ENCODE measurements around the gene STRADB. TPM values are rescaled to one million over a fixed set of nuclear protein-coding genes. Genes with fewer than 3 reads are reported as not detected.
"Not testable (repeated sequence)": the region's sequence is repeated elsewhere in the genome, so short reads cannot be mapped to it uniquely, and the experiment has no call there.

Gene STRADB
- total RNA-seq, 1 experiment from 2014 or later = 40.5 TPM

DNA sequence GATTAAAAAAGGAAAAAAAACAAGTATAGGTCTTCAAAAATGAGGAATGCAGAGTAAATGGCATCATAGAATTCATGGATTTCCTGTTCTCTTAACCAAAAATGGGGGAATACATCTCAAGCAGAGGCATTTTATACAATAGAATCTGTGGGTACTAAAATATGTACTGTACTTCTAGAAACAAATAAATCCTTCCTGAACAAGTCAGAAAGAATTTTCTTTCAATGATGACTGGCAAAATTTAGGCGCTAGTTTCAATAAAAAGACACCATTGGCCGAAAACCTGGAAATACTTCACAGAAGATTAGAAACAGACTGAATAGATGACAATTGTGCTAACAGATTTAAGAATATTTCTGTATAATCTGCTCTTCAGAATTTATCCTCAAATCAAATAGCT is 15.4 kb upstream of the STRADB start:
- Histone ChIP-seq H3K79me1 (ENCODE audit: insufficient read depth, low read depth, low read length, poor library complexity, severe bottlenecking) (no peaks in the 10 kb centered on the region), H4K20me1 (ENCODE audit: control insufficient read depth, insufficient read depth, insufficient read length) (no peaks in the 10 kb centered on the region), H3K18ac (ENCODE audit: insufficient read length, low read depth, low read length) (no peak overlapping the region), H3K27ac (ENCODE audit: insufficient read length, low read depth, low read length) (no peak overlapping the region), H3K4me2 (ENCODE audit: insufficient read depth, insufficient read length, low read length) (no peak overlapping the region), H2BK5ac (ENCODE audit: insufficient read length, low read length) (no peak overlapping the region), H4K91ac (ENCODE audit: insufficient read length, low read depth, low read length) (no peak overlapping the region), H2BK12ac (ENCODE audit: insufficient read length, low read depth, low read length) (no peak overlapping the region), H3K27me3 (ENCODE audit: insufficient read depth, low read length) (no peaks in the 10 kb centered on the region), H4K5ac (ENCODE audit: insufficient read length, low read depth, low read length) (no peak overlapping the region), H3K4ac (ENCODE audit: low read depth, low read length) (no peak overlapping the region), H3K9me3 (ENCODE audit: control insufficient read depth, low read depth, low read length) (peaks cover 5% of the 10 kb centered on the region), H3K4me1 (ENCODE audit: insufficient read depth, low read length) (peaks cover 2% of the 10 kb centered on the region; the same call in 1 of the 2 replicates), H2AK5ac (ENCODE audit: insufficient read length, low read length) (no peak overlapping the region), H3K23me2 (ENCODE audit: insufficient read length, low read depth, low read length, poor library complexity, severe bottlenecking) (no peaks in the 10 kb centered on the region), H4K8ac (replicated peaks; ENCODE audit: insufficient read length, low read depth, low read length) (no peak overlapping the region), H2BK15ac (ENCODE audit: low read depth, low read length) (no peak overlapping the region), H2AFZ (ENCODE audit: low read length) (no peak overlapping the region), H3K79me2 (ENCODE audit: insufficient read depth, low read length) (no peaks in the 10 kb centered on the region), H3K56ac (ENCODE audit: insufficient read length, low read depth, low read length) (no peak overlapping the region), H3K23ac (ENCODE audit: insufficient read length, low read depth, low read length) (no peak overlapping the region), H3K9ac (ENCODE audit: extremely low read depth, insufficient read length, low read length) (no peak overlapping the region), H2BK120ac (ENCODE audit: low read depth, low read length, poor library complexity, severe bottlenecking) (no peak overlapping the region), H2BK20ac (ENCODE audit: low read depth, low read length, poor library complexity, severe bottlenecking) (no peak overlapping the region), H3K14ac (ENCODE audit: insufficient read depth, low read length) (no peak overlapping the region), H3T11ph (ENCODE audit: low read length) (no peak overlapping the region)
- TF ChIP-seq, protein P1, sequence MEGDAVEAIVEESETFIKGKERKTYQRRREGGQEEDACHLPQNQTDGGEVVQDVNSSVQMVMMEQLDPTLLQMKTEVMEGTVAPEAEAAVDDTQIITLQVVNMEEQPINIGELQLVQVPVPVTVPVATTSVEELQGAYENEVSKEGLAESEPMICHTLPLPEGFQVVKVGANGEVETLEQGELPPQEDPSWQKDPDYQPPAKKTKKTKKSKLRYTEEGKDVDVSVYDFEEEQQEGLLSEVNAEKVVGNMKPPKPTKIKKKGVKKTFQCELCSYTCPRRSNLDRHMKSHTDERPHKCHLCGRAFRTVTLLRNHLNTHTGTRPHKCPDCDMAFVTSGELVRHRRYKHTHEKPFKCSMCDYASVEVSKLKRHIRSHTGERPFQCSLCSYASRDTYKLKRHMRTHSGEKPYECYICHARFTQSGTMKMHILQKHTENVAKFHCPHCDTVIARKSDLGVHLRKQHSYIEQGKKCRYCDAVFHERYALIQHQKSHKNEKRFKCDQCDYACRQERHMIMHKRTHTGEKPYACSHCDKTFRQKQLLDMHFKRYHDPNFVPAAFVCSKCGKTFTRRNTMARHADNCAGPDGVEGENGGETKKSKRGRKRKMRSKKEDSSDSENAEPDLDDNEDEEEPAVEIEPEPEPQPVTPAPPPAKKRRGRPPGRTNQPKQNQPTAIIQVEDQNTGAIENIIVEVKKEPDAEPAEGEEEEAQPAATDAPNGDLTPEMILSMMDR (conservative IDR thresholded peaks at IDR 0.05) = no peak
- H3K4me1 Mint-ChIP-seq = peaks cover 6 to 16% of the 10 kb centered on the region in 2 experiments
- peaks cover 4 to 6% (median 5%) of the 10 kb centered on the region in 3 experiments for H3K36me3 Mint-ChIP-seq (ENCODE audit: insufficient read depth in 1 of 3, low read depth in 3 of 3)
- WGBS (ENCODE audit: extremely low coverage, insufficient read length, low lambda C conversion rate) = no CpG with 5 or more reads among the region's 2 CpGs
- no peak for DNase-seq
- H3K27ac Mint-ChIP-seq = no peak overlapping the region
- no peak overlapping the region for H3K4me3 Mint-ChIP-seq
- peaks cover 4% of the 10 kb centered on the region in 2 experiments for H3K9me3 Mint-ChIP-seq
- no peaks in the 10 kb centered on the region for H3K27me3 Mint-ChIP-seq (ENCODE audit: low read depth)

DNA sequence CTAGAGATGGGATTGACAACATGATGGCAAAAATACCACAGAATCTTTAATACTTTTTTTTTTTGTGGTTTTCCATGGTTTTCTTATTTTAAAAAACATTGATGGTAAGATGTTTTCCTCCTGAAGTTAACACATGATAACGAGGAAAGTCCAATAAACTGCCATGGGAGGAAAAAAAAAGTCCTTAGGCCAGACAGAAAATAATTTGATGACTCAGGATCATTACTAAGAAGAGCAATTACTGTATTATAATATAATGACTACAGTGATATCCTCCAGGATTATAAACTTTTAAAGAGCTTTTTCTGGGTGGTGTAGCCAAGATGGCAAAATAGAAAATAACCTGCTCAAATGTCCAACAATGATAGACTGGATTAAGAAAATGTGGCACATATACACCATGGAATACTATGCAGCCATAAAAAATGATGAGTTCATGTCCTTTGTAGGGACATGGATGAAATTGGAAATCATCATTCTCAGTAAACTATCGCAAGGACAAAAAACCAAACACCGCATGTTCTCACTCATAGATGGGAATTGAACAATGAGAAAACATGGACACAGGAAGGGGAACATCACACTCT is 12.1 kb upstream of the STRADB start:
- not testable (repeated sequence) for H2AFZ ChIP-seq (ENCODE audit: low read length); H3K27ac ChIP-seq (ENCODE audit: insufficient read length, low read depth, low read length); H3K9me3 ChIP-seq (ENCODE audit: control insufficient read depth, low read depth, low read length); H3K9ac ChIP-seq (ENCODE audit: extremely low read depth, insufficient read length, low read length); H3K4me1 ChIP-seq (ENCODE audit: insufficient read depth, low read length); H3K23ac ChIP-seq (ENCODE audit: insufficient read length, low read depth, low read length); H3K79me1 ChIP-seq (ENCODE audit: insufficient read depth, low read depth, low read length, poor library complexity, severe bottlenecking); H3K4ac ChIP-seq (ENCODE audit: low read depth, low read length); DNase-seq; H4K91ac ChIP-seq (ENCODE audit: insufficient read length, low read depth, low read length); H3K4me2 ChIP-seq (ENCODE audit: insufficient read depth, insufficient read length, low read length); H2AK5ac ChIP-seq (ENCODE audit: insufficient read length, low read length); H3K14ac ChIP-seq (ENCODE audit: insufficient read depth, low read length); H3K79me2 ChIP-seq (ENCODE audit: insufficient read depth, low read length); H3K9me3 Mint-ChIP-seq; H3K56ac ChIP-seq (ENCODE audit: insufficient read length, low read depth, low read length); H3K4me3 Mint-ChIP-seq; H4K8ac ChIP-seq (replicated peaks; ENCODE audit: insufficient read length, low read depth, low read length); H2BK15ac ChIP-seq (ENCODE audit: low read depth, low read length); H2BK12ac ChIP-seq (ENCODE audit: insufficient read length, low read depth, low read length); H3K18ac ChIP-seq (ENCODE audit: insufficient read length, low read depth, low read length); H3K27ac Mint-ChIP-seq; H3K36me3 Mint-ChIP-seq (ENCODE audit: insufficient read depth in 1 of 3, low read depth in 3 of 3); H3T11ph ChIP-seq (ENCODE audit: low read length); H4K20me1 ChIP-seq (ENCODE audit: control insufficient read depth, insufficient read depth, insufficient read length); H2BK120ac ChIP-seq (ENCODE audit: low read depth, low read length, poor library complexity, severe bottlenecking); H2BK5ac ChIP-seq (ENCODE audit: insufficient read length, low read length); H4K5ac ChIP-seq (ENCODE audit: insufficient read length, low read depth, low read length); H2BK20ac ChIP-seq (ENCODE audit: low read depth, low read length, poor library complexity, severe bottlenecking); H3K27me3 ChIP-seq (ENCODE audit: insufficient read depth, low read length); H3K27me3 Mint-ChIP-seq (ENCODE audit: low read depth); H3K23me2 ChIP-seq (ENCODE audit: insufficient read length, low read depth, low read length, poor library complexity, severe bottlenecking); H3K4me1 Mint-ChIP-seq
- no CpG with 5 or more reads among the region's 3 CpGs for WGBS (ENCODE audit: extremely low coverage, insufficient read length, low lambda C conversion rate)

All from H9 (cell line).